GM19351 (cell line): ENCODE results near the gene MXD4.

Experiments used
- ATAC-seq: cut with Tn5 transposase; IDR thresholded peaks from one replicate; pipeline ENCODE4 v1.9.1; 2021; ENCODE audit warnings: mild to moderate bottlenecking, moderate library complexity; ENCODE audit not compliant: unreplicated experiment

The MXD4 gene

DNA sequence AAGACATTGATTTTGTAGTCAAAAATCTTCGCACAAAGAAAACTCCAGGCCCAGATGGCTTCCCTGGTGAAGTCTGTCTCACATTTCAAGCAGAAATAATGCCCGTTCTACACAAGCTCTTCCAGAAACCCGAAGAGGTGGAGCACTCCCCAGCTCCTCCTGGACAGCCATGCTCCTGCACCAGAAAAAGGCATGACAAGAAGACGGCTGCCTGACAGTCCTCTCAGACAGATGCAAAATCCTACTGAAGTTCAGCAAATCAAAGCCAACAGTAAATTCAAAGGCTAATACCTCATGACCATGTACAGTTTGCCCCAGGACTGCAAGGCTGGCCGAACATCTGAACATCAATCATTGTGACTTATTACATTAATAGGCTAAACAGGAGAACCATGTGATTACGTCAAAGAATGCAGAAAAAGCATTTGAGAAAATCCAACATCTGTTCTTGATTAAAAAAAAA, 30.8 kb upstream of the MXD4 start:
- no peak for ATAC-seq

DNA sequence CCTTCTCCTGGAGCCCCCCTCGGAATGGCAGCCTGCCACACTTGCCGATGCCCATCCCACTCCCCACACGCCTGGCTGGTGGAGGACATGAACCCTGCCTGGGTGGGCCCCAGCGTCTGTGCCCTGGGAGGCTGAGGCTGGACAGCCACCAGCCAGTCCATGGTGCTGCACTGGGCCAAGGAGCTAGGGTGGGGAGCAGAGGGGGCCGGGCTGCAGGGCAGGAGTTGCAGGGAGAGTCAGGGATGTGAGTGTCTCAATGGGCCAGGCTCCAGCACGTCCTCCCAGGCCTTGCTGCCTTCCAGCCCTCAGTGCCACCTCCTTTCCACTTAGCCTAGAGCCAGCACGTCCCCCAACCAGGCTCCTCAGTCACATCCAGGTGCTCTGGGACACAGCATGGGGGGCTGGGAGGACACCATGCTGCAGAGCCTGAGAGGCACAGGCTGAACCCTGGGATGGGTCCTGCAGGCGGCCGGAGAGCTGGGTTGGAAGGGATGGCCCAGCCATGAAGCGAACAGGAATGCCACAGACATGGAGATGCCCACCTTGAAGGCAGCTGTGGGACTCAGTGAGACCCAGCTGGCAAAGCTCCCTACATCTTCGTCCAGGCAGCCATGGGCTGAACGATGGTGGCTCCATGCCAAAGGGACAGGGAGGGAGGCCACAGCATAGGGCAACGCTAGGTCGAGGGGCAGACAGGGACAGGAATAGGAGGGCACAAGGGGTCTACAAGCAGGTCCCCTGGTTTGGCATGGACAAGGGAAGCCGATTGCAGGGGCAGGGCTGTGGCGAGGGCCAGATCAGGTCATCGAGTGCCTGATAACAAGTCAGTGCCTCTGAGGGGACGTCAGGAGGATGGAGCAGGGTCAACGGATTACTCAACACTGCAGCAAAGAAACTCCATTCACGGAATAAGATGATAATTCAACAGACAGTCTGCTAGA, 30.1 kb upstream of the MXD4 start:
- ATAC-seq = no peak

DNA sequence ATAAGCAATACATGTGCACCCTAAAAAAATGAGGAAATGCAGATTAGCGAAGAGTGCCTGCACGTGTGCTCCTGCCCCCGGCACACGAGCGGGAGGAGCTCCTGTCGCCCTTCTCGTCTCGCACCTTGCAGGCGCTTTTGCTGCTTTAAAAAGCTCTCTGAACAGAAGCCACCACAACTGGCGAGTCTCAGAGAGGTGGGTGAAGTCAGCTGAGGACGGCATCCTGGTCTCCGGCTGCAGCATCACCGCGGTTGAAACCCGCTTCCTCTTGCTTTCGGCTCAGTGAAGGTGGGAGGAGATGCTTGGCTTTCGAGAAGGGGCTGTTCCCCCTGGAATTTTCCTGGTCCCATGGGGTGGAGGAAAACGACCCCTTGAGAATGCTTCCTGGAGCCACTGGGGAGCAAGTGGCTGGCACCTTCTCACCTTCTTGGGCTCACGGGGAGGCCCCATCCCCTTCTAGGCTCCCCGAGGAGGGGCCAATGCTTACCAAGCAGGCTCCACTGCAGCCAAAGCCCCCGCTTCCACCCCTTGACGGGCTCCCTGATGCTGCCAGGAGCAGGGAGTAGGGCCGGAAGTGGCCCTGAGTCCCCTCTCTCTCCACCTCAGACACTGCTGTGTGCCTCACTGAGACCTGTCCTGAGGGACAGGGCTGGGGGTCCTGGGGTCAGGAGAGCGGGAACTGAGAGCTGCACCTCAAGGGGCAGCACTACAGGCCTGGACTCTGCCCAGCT, 29.2 kb upstream of the MXD4 start:
- no peak for ATAC-seq

DNA sequence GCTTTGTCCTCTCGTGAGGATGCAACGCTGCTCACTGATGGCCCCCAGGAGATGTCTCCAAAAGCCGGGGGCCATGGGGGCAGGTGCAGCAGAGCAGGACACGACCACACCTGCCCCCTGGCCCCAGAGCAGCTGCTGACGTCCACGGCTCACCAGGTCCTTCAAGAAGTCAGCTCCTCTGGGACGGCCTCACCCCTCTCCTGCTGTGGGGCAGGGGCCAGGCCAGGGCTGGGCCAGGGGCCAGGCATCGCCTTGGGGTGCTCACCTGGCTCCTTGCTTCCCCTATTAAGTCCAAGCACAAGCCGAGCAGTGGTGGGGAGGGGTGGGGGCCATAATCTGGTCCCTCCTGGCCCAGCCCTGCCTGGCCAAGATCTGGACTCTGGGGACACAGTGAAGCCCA, 28.6 kb upstream of the MXD4 start:
- no peak for ATAC-seq

DNA sequence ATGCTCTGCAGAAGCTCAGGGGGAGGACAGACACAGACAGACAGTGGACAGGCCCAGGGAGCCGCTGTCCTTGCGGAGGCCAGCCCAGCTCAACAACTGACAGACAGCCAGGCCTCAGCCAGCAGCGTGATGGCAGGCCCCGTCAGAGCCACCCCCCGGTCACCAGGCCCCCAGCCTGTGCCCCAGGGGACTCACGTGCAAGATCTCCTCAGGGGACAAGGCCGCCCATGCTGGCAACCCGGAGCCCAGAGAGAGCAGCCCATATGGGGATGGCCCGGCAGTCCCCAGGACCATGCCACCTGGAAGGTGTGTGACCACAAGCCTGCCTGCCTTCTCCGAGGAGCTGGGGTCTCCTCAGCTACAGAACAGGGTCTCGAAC, 28.0 kb upstream of the MXD4 start:
- no peak for ATAC-seq

DNA sequence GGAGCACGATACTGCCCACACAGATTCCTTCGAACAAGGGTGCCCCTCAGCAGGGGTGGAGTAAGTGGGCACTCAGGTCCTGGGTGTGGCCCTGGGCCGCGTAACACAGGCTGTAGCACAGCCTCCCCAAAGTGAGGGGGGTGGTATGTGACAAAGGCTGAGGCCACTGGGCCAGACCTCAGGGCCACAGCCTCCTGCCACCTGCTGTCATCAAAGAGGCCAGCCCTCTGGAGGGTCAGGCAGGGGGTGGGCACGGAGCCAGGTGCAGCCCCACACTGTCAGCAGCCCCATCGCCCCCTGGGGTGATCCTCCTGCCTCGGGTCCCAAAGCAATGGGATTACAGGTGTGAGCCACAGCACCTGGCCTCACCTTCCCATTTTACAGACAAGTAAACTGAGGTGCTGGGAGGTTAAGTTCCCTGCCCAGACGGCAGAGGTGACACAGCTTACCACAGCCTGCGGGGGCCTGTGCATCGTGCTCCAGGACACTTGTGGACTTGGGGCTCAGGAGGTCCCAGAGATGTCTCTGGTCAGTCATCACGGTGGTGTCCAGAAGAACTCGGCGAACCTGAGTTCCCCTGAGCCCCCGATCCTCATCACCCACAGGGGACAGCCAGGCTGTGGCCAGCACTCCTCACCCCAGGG, 27.5 kb upstream of the MXD4 start:
- no peak for ATAC-seq

DNA sequence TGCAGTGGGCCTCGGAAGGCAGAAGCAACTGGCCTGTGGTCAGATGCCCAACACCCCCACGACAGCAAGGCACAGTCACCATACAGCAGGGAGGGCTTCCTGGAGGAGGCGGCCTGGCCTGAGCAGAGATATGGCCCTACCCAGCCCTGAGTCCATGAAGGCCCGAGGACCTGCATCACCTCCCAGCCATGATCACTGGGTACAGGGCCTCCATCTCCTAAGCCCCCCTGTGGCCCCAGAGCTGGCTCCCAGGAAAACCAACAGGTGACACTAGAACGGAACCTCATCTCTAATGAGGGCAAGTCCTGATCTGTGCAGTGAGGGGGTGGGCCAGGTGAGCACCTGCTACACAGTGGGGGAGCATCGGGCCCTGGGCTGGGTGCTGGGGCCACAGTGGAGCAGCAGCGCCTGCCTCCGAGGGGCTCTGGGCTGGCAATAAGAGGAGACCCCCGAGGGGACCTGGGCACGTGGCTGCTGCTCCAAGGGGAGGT, 26.2 kb upstream of the MXD4 start:
- no peak for ATAC-seq

DNA sequence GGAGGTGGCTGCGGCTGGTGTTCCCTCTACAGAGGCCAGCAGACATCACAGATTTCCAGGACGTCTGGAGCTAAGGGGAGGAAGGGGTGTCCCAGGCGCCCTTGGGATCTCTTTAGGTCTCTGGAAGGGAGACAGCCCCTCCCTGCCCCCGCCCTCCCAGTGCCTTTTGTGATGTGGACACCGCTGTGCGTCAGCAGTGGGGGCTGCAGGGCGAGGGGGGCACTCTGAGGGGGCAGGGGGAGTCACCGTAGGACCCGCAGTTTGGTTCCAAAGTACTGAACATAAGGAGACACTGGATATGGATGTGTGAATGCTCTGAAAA, 25.6 kb upstream of the MXD4 start:
- no peak for ATAC-seq

DNA sequence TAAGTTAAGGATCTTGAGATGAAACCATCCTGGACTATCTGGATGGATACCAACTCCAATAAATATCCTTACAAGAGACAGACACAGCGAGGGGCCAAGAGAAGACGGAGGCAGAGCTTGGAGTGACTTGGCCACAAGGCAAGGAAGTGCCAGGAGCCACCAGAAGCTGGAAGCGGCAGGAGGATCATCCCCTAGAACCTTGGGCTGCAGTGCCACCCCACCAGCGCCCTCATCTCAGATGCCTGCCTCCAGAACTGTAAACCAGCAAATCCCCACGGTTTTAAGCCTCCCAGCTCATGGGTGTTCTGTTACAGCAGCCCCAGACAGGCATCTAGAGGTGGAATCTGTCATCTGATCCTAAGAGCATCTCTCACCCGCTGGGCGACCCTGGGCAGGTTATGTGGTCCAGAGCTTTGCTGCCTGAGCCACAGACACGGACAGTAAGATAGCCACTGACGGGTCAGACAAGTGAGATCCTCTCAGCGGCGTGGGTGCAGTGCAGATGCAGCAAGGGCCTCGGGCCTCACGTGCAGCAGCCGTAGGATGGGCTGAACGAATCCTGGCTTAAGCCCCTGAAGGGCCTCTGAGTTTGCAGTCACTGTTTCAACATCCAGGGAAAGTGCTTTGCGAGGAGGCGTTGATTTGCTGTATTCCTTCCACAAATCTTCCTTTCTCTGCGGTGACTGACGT, 25.1 kb upstream of the MXD4 start:
- no peak for ATAC-seq

DNA sequence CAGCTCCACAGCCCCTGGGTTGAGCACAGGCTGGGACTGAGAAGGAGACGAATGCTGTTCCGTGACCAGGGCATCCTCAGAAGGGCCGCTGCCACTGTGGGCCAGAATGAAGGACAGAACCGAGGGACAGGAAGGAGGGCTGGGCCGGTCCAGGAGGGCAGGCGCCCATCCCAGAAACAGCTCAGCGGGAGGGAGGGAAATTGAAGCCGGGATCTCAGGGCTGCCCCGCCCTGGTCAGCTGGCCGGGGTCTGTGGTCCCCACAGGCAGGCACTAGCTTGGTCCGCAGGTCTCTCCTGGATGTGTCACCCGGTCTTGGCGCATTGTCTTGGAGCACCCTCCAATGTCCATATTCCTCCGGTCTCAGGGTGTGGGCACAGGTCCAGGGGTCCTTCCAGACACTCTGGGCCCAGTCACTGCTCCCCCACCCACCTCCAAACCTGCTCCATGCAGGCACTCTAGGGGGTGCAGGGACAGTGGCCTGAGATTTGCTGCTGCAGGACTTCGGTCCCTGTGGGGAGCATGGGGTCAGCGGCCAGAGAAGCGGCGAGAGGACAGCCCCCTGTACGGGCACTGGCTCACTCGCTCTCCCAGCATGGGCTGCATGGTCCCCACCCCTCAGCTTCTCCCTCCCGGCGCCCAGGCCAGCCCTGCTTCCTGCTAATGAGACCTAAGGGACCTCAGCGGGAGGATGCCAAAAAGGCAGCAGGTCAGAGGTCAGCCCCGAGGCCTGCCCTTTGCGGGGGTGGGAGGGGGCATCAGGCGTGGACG, 23.9 kb upstream of the MXD4 start:
- ATAC-seq = no peak

DNA sequence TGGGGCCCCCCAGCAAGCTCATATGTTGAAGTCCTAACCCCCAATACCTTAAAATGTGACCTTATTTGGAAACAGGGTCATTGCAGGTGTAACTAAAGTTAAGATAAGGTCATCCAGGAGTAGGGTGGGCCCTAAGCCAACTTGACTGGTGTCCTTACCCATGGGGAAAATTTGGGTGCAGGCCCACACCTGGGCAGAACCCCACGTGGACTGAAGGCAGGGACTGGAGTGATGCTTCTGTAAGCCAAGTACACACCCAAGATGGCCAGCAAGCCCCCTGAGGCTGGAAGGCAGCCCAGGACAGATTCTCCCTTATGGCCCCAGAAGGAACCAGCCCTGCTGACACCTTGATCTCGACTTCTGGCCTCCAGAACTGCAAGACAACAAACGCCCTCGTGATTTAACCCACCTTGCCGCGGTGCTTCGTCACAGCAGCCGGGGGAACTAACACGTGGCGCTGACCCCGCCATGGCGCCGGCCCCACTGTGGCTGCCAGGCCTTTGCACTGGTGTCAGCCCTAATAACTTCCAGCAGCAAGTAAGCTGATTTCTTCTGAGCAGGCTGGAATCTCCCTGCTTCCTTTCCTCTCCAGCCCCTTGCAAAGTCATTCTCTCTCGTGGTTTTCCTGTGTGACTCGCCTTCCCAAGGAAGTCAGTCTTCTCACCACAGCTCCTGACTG, 23.2 kb upstream of the MXD4 start:
- no peak for ATAC-seq

DNA sequence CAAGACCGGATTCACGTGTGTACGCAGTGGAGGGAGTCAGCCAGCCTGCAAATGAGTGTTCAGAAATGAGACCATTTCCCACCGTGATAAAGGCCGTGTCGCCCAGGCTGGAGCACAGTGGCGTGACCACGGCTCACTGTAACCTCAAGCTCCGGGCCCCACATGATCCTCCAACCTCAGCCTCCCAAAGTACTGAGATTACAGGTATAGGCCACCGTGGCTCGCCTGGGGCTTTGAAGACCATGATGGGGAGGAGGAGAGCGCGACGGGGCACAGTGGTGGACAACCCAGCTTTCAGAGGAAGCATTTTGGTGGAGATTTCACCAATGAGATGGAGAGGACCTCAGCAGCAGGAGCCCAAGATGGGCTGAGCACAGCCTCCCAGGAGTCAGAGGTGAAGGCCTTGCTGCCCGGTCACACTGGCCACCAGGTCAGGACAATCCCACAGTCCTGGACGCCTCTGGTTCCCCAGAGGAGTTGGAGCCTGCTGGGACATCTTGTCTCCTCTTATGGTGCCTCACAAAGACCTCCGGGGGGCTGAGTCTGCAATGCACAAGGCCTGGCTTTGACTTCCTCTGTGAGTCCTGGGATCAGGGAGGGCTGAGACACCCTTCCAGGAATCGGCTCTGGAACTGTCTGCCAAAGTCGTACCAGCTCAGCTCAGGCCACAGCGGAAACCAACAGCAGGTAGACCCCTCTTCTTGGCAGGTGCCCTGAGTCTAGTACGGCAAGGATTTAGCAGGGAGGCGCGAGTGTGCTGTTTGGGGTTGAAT, 22.4 kb upstream of the MXD4 start:
- ATAC-seq = no peak

DNA sequence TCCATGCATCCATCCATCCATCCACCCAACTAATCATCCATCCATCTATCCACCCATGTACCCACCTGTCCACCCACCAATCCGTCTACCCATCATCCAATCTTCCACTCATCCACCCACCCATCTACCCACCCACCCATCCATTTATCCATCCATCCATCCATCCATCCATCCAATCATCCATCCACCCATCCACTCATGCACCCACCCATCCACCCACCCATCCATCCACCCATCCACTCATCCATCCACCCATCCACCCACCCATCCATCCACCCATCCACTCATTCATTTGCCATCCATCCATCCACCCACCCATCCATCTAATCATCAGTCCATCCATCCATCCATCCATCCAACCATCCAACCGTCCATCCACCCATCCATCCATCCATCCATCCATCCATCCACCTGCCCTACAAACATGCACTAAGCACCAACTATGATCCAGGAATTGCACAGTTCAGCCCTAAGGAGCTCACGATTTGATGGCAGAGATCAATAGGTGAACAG, 21.3 kb upstream of the MXD4 start:
- no peak for ATAC-seq

DNA sequence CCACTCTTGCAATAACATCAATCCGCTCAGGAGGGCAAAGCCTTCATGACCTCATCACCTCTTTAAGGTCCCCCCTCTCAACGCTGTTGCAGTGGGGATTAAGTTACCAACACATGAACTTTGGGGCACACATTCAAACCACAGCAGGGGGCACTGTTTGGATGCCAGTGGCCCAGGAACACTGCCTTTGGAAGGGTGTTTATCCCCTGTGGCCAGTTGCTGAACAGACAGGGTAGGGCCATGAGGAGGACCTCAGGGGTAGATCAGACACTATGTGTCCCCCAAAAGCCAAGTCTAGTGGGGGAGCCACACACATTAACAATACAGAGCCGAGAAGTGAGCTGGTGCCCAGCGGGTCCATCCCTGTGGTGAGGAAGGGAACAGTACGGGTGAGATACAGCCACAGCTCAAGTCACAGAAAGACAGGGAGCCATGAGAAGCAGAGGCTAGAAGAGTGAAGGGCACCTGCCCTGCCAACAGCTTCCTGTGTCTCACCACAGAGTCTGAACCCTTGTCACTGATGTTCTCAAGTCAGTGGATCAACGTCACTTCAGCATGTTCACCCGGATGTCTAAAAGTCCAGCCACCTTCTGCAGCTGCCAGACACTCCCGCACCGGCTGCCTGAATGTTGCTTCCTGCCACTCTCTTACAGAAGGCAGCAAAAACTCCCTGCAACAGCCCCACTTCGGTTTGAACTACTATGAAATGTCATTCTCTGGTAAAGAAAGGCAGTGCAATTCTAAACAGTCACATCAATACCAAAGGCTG, 19.9 kb upstream of the MXD4 start:
- ATAC-seq = no peak

DNA sequence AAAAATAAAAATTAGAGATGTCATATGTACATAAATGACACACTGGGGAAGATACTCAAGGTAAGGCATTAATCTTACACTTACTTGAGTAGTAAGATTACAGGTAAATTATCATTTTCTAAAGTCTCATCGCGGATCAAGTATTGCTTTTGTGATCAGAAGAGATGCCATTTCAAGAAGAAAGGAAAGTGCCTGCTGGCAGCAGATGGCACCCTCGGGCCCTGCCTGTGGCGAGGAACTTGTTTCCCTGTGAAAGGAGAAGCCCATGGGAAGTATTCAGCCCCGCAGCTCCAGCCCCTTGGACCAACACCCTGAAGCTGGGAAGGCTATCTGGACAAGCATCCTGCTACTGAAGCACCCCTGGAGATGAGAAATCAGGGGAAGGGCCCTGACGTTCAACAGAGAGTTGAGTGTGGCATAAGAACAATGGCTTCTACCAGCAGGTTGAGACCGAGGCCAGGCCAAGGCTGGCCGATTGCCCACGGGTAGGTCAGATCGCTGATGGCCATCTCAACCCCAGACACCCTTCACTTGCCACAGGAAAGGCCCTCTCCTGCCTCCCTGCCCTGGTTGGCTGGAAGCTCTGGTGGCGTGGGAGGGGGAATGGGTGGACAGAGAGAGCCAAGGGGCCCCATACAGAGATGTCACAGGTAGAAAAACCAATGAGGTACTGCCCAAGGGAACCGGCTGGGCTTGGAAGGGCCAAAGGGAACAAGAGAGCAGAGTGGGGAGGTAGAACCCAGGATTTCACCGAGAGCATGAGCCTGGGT, 18.8 kb upstream of the MXD4 start:
- ATAC-seq = no peak

DNA sequence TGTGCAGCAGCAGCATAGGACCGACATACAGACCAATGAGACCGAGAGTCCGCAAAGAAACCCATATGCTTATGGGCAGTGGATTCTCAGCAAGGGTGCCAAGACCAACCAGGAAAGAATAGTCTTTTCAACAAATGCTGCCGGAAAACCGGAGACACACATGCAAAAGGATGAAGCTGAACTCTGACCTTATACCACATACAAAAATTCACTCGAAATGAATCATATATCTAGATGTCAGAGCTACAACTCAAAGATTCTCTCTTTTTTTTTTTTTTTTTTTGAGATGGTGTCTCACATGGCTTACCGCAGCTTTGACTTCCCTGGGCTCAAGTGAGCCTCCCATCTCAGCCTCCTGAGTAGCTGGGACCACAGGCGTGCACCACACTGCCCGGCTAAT, 16.0 kb upstream of the MXD4 start:
- ATAC-seq = no peak

DNA sequence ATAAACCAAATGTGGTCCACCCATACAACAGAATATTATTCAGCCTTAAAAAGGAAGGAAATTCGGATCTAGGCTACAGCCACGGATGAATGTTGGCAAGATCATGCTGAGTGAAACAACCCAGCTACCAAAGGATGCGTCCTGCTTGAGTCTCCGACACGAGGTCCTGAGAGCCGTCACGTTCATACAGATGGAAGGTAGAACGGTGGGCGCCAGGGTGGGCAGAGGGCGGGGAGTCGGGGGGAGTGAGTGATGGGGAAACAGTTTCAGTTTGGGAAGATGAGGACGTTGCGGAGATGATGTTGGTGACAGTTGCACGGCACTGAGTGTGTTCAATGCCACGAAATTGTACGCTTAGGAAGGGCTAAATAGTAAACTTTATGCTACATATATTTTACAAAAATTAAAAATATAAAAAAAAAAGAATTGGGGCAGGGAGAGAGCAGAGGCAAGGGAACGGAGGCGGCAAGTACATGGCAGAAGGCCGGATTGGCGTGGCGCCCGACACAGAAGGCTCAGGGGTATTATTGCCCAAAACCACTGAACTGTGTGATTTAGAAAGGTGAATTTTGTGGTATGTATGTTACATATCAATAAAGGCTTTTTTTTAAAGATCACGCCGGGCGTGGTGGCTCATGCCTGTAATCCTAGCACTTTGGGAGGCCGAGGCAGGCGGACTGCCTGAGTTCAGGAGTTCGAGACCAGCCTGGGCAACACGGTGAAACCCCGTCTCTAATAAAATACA, 14.8 kb upstream of the MXD4 start:
- no peak for ATAC-seq
